Fibroblast of skin of right quadriceps (primary cell): ENCODE measurements around the gene KLF16.
"Not testable (repeated sequence)": the region's sequence is repeated elsewhere in the genome, so short reads cannot be mapped to it uniquely, and the experiment has no call there.

Experiments used
- DNase-seq: peaks from one replicate; pipeline ENCODE4 v3.0.0-alpha.2; 2013

Gene KLF16

DNA sequence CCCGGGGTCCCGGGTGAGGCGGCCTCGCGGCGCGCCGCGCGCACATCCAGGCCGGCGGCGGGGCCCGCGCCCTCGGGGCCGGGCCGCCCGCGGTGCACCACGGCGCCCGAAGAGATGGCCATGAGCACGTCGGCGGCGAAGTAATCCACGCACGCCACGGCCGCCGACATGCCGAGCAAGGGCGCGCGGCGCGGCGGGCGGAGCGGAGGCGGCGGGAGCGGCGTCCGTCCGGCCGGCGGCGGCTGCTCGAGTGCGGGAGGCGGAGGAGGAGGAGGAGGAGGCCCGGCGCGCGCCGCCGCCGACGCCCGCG lies at the start of gene KLF16:
Gene KLF16 (minus strand): TSS at position 252 of the 310 bp plus-strand sequence. CDS start 82 bp downstream, at position 170.
- DNase-seq, result no peak

DNA sequence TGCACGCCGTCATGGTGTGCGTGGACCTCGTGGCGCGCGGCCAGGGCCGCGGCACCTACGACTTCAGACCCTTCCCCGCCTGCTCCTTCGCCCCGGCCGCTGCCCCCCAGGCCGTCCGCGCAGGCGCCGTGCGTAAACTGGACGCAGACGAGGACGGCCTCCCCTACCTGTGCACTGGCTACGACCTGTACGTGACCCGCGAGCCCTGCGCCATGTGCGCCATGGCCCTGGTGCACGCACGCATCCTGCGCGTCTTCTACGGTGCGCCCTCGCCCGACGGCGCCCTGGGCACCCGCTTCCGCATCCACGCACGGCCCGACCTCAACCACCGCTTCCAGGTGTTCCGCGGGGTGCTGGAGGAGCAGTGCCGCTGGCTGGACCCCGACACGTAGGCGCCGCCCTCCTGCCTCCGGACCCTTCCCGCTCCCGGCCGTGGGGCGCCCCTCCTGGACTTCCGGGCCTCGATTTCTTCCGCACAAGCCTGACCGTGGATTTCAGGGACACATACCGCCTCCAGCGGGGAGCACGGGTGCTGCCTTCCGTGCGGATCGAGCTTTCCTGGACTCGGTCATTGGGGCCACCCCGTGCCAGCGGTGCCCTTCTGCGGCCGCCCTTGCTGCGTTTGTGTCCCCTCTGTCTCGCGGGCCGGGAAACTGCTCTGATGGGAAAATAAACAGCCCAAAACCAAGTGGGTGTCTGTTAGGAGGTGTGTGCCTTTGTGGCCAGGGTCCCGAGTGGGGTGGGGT lies 49.6 kb upstream of the KLF16 start:
- DNase-seq, result no peak

DNA sequence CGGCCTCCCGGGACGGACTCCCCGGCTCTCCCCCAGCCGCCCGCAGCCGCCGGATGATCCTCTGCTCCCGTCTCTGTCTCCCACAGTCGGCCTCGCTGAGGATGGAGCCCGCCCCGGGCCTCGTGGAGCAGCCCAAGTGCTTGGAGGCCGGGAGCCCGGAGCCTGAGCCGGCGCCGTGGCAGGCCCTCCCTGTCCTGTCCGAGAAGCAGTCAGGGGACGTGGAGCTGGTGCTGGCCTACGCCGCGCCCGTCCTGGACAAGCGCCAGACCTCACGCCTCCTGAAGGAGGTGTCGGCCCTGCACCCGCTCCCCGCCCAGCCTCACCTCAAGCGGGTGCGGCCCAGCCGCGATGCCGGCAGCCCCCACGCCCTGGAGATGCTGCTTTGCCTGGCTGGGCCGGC lies 48.6 kb upstream of the KLF16 start:
- DNase-seq, result no peak

DNA sequence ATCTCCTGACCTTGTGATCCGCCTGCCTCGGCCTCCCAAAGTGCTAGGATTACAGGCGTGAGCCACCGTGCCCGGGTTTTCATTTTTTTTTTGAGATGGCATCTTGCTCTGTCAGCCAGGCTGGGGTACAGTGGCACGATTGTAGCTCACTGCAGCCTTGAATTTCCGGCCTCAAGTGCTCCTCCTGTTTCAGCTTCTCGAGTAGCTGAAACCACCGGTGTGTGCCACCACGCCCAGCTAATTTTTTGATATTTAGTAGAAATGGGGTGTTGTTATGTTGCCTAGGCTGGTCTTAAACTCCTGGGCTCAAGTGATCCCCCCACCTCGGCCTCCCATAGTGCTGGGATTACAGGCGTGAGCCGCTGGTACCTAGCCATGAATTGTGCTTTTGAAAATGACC lies 47.7 kb upstream of the KLF16 start:
- DNase-seq, result no peak

DNA sequence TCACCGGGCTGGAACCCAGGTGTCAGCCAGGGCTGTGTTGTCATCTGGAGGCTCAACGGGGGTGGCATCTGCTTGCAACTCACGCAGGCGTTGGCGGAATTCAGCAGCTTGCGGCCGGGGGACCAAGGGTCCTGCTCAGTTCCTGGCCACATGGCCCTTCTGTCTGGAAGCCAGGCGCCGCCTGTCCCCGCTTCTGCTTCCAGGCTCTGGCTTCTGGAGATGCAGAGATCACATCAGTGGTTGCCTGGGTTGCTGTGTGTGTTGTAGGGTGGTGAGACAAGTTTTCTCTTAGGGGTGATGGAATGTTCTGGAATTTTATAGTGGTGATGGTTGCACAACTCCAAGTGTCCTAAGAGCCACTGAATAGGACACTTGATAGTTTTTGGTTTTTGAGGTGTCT lies 46.8 kb upstream of the KLF16 start:
- DNase-seq, result no peak

DNA sequence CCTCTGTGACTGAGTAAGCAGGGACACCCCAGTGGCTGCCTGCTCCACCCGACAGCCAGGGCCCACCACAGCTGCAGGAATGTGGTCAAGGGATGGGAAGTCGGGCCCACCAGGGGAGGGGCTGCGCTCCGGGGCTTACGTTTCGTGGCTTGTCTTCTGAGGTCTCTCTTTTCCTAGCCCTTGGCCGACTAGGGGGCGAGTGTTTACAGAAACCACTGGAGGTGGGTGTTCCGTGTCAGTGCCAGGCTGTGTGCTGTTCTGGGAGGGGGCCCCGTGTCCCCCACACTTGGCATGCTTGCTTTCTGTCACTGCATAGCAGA lies 46.3 kb upstream of the KLF16 start:
- DNase-seq, result no peak

DNA sequence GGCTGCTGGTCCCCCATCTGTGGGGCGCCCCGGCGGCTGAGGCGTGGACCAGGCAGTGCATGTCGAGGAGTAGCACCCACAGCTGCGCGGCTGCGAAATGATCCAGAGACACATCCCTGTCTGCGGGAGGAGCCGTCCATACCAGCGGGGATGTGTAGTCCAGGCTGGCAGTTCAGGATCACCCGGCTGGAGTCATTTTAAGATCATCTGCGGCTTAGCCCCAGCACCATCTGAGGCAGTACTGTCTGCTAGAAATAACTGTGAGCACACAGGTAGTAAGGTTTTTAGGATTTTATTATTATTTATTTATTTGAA lies 44.9 kb upstream of the KLF16 start:
- no peak for DNase-seq

DNA sequence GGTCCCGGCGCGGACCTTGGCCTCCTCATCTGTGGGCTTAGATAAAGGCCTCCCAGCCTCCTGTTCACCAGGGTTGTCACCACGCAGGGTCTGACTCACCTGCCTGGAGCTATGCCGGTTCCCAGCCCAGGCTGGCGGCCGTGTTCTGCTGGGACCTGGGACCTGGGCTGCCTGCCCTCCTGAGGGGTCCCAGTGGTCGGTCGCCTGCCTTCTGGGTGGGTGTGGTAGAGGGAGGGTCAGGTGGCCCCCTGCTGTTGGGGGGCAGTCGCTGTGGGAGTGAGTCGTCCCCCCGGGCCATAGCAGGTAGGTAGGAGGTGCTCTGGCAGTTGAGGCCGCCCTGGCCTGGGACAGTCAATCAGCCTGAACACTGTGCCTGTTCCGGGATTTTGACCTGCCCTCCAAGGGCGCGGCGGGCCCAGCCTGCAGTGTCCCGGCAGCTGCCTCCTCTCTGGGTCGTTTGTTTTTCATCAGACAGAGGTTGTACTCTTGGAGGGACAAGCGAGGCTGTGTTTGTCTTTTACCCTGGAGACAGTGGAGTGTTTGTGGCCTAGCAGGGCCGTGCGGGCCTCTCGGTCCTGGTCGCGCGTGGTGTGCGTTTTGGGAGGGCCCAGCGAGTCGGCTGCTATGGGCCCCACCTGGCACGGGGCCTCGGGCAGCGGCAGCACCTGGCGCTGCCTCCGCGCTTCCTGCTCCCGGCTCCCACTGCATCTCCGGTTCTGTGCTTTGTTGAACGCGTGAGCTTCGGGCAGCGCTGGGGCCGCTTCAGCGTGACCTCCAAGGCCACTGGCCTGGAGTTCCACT lies 44.4 kb upstream of the KLF16 start:
- no peak for DNase-seq

DNA sequence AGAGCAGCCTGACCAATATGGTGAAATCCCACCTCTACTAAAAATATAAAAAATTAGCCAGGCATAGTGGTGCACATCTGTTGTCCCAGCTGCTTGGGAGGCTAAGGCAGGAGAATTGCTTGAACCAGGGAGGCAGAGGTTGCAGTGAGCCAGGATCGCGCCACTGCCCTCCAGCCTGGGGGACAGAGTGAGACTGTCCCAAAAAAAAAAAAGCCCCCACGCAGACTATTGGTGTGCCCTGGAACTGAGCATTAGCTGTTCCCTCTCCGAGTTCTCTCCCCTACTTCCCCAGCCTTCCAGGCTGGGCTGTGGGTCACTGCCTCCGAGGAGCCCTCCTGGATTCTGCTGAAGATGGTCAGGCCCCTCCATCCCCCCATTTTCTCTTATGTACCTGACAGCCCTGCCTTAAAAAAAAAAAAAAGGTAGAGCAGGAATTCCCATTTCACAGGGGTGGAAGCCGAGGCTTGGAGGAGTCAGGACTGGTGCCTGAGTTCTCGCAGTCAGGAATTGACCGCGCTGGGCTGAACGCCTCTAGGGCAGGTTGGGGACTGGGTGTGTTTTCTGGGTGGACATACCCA lies 43.7 kb upstream of the KLF16 start:
- DNase-seq, result no peak

DNA sequence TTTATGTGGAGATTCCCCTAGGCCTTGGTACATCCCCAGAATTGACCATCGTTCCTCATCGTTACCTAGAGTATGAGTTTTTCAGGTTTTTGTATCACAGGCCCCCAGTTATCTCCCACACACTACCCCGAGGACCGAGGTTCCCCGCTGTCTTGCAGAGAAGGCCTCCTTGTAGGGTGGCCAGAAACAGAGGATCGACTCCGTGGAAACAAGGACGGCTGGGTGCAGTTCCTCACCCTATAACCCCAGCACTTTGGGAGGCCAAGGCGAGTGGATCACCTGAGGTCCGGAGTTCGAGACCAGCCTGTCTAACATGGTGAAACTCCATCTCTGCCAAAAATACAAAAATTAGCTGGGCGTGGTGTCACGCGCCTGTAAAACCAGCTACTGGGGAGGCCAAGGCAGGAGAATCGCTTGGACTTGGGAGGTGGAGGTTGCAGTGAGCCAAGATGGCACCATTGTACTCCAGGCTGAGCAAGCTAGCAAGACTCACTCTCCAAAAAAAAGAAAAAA lies 42.5 kb upstream of the KLF16 start:
- no peak for DNase-seq

DNA sequence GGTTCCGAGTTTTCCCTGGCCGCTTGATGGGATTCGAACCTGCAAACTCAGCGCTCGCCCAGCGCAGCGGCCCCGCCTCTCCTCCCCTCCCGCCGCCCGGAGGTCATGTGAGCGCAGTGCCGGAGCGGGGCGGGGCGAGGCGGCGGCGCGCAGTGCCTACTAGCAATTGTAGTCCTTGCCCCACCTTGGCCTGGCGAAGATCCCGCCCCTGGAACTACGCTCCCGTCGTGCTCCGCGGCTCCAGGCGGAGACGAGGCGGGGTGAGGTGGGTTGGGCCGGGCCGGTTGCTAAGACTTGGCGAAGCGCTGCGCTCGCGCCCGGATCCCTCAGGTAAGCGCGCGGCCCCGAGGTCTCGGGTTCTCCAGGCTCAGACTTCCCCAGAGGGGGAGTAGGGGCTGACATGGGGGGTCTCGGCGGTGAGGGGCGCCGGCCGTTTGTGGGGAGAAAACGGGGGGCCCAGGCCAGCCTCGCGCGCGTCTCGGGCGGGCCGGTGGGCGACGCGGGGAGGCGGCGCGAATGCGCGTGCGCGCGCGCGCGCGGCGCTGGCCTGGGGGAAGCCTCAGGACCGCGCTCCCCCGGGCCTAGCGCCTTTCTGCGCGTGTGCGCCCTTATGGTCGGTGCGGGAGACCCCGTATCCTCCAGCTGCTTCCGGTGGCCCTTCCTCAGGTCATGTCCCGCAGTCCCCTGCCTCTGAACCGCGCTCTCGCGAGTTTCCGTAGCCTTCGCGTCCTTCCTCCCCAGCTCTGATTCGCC lies 41.9 kb upstream of the KLF16 start, which contains the start of the genes ADAT3 and SCAMP4:
Gene ADAT3 (plus strand): TSS at position 290 of the 753 bp plus-strand sequence. CDS start 6,649 bp downstream, outside the sequence.
Gene SCAMP4 (plus strand): TSS at position 290 of the 753 bp plus-strand sequence. CDS start 9,621 bp downstream, outside the sequence.
- peak; percentile 99 for DNase-seq

DNA sequence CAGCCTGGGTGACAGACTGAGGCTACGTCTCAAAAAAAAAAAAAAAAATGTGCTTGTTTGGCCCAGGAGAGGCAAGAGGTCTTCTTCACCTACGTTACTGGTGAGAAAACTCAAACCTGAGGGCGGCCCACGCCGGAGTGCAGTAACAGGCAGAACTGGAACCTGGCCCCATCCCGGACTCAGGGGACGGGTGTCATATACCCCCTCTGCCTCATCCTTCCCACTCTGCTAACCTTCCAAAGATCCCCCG lies 41.4 kb upstream of the KLF16 start:
- DNase-seq, result no peak

DNA sequence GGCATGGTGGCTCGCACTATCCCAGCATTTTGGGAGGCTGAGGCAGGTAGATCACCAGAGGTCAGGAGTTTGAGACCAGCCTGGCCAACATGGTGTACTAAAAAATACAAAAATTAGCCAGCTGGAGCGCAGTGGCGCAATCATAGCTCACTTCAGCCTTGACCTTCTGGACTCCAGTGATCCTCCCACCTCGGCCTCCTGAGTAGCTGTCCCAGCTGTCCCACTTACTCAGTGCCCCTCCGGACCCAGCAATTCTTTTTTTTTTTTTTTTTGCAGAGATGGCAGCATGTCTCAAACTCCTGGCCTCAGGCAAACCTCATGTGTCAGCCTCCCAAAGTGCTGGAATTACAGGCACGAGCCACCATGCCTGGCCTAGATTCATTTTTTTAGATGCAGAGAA lies 39.5 kb upstream of the KLF16 start:
- DNase-seq, result no peak

DNA sequence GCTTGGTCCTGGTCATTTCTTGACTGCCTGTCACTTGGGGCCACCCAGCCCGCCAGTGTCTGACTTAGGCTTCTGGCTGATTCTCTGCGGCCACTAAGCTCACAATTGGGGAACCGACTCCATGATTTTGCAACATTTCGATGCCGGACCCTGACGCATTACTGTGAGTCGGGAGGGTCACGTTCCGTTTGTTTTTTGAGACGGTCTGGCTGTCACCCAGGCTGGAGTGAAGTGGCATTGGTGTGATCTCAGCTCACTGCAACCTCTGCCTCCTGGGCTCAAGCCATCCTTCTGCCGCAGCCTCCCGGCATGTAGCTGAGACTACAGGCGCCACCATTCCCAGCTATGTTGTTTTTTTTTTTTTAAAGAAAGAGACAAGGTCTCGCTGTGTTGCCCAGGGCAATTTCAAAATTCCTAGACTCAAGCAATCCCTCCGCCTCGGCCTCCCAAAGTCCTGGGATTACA lies 38.6 kb upstream of the KLF16 start:
- DNase-seq, result no peak

DNA sequence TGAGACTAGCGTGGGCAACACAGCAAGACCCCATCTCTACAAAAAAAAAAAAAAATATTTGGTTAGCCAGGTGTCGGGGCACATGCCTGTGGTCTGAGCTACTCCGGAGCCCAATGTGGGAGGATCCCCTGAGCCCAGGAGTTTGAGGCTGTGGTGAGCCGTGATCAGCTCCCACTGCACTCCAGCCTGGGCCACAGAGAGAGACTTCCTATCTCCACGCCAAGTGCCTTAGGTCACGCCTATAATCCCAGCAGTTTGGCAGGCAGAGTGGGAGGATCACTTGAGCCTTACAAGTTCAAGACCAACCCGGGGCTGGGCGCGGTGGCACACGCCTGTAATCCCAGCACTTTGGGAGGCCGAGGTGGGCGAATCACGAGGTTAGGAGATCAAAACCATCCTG lies 33.1 kb upstream of the KLF16 start:
- no peak for DNase-seq

DNA sequence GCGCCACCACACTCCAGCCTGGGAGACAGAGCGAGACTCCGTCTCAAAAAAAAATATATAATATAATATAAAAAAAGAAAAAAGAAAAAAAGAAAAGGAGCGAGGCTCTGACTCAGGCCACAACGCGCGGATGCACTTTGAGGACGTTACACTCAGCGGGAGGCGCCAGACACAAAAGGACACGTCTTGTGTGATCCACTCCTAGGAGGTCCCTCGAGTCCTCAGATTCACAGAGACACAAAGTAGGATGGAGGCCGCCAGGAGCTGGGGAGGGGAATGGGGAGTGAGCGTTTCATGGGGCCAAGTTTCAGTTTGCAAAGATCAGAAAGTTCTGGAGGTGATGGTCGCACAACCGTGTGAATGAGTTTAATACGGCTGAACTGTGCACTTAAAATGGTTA lies 30.4 kb upstream of the KLF16 start:
- DNase-seq, result no peak

DNA sequence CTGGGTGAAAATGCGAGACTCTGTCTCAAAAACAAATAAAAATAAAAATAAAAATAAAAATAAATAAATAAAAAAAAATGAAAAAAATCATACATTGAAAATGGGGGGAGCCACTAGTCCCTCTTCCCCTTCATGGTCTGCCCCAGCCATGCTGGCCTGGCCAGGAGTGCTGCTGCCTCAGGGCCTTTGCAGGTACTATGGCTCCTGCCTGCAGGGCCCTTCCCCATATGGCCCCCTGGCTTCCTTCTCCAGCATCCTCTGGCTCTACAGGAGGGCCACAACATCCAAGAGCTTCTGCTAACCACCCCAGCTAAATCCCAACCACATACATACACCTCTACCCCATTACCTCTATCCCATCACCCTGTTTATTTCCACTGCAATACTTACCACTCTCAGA lies 26.5 kb upstream of the KLF16 start:
- DNase-seq, result no peak

DNA sequence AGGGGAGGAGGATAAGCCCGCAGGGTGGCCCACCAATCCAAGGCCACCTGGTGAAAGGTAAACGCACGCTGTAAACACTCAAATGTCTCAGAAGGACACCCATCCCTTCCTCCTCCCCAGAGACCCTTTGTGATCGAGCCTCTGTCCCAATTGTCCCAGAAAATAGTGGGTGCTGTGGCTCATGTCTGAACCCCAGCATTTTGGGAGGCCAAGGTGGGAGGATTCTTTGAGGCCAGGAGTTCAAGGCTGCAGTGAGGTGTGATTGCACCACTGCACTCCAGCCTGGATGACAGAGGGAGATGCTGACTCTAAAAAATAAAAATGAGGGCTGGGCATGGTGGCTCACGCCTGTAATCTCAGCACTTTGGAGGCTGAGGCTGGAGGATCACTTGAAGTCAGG lies 25.0 kb upstream of the KLF16 start:
- DNase-seq, result no peak

DNA sequence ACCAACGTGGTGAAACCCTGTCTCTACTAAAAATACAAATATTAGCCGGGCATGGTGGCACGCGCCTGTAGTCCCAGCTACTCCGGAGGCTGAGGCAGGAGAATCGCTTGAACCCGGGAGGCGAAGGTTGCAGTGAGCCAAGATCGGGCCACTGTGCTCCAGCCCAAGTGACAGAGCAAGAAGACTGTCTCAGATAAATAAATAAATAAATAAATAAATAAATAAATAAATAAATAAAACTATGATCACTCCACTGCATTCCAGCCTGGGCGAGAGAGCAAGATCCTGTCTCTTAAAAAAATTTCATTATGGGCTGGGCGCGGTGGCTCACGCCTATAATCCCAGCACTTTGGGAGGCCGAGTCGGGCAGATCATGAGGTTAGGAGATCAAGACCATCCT lies 23.0 kb upstream of the KLF16 start:
- not testable (repeated sequence) for DNase-seq

DNA sequence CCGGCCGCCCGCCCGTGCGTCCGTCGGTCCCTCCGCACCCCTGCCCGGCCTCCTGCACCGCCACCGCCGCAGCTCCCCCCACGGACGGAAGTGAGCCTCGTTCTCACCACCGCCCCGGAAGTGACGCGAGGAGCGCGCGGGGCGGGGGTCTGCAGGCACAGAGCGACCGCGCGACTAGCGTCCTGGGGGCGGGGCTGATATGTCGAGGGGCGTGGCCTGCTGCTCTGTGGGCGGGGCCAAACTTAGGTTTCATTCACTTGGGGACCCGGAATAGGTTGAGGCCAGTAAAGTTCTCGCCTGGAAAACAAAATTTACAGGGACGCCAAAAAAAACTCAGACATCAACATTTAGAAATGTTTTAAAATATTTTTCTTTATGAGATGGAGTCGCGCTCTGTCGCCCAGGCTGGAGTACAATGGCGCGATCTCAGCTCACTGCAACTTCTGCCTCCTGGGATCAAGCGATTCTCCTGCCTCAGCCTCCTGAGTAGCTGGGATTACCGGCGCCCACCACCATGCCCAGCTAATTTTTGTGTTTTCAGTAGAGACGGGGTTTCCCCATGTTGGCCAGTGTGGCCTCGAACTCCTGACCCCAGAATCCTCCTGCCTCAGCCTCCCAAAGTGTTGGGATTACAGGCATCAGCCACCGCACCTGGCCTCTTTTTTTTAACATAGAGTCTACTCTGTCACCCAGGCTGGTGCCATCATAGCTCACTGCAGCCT lies 22.2 kb upstream of the KLF16 start, which contains the start of gene ABHD17A:
Gene ABHD17A (minus strand): TSS at position 99 of the 722 bp plus-strand sequence. CDS start 3,930 bp downstream, outside the sequence.
- DNase-seq, result peak; percentile 92

DNA sequence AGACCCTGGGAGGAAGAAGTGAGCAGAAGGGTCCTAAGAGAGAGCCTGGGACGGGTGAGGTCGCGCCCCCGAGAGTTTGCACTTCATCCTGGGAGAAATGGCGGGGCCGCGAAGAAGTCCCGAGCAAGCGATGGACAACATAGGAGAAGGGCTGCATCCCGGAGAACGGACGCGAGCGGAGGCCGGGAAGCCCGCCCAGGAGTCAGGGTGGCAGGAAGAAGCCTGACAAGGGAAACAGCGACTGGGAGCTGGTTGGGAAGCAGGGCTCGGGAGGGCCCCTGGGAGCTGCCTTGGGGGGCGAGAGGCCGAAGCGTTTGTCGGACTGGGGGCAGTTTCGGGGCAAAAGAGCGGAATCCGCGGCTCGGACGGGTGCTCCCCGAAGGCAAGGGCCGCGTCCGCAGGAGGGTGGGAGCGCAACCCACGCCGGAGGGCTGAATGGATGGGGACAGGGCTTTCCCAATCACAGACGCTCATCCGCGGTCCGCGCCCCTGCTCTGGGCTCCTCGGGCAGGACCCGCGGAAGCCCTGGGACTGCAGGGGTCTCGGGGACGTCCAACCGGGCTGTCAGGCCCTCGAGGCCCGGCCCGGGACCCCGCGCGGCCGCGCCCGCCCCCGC lies 21.4 kb upstream of the KLF16 start:
- no peak for DNase-seq

DNA sequence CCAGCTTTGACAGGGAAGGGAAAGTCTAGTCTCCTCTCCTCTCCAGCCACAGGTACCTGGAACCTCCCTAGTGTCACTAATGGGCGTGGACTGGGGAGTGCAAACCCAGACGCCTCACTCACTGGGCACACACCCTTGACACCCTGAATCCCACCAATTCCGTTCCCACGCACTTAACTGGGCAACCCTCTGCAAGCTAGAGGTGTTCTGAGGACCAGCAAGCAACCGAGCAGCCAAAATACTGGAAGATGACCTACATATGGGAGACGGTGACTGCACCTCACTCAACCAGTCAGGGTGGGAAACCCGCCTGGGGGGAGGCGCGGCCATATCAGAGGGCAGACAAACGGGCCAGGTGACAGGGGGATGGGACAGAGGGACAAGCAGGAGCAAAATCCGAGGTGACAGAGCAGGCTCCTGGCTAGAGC lies 20.9 kb upstream of the KLF16 start:
- no peak for DNase-seq
